ENCODE data around the gene WEE1. TPM values are rescaled to one million over a fixed set of nuclear protein-coding genes. Genes with fewer than 3 reads are reported as not detected.
A peak's percentile ranks its signal among the peaks of the same experiment; 100 is the strongest.

Gene WEE1
- total and polyA plus RNA-seq, 2 donors (not counting 3 experiments of a cell fraction or from before 2014, with no cell fraction given) = 19.2 to 42.8 TPM

- intact Hi-C loops (cut with micrococcal nuclease) = no loop called here
- no peaks in the 10 kb centered on the region for H3K9me1 ChIP-seq (replicated peaks; ENCODE audit: control insufficient read depth, extremely low read depth, insufficient read depth, low read length)
- FAIRE-seq (peak; percentile 8), DNase-seq (ENCODE audit: low read depth, low spot score) (peak; percentile 14)
- H3K4me2 ChIP-seq (ENCODE audit: insufficient read depth, low read length) = no peak overlapping the region
- no peak overlapping the region for H2AFZ ChIP-seq (ENCODE audit: low read depth, low read length)
- ChIA-PET POLR2A (no interaction called here), CTCF (interaction anchor here (1.0 to 1.3 kb wide), 2 partner anchors 82 to 109 kb away, joined by 3 to 4 read pairs; no protein-coding TSS in a partner anchor)
- no peak overlapping the region for H3K9ac ChIP-seq (replicated peaks; ENCODE audit: extremely low read depth, insufficient read depth, low read length)
- no peaks in the 10 kb centered on the region for H3K27me3 ChIP-seq (ENCODE audit: control insufficient read depth in 2 of 2, insufficient read depth in 2 of 2, low read length in 2 of 2)
- dilution Hi-C loops (cut with MboI; ENCODE audit: extremely low pct_ligation_motif_present, low sequenced_read_pairs) = loop anchor here (25.0 kb wide), 1 partner anchor 120 kb away; no protein-coding TSS in a partner anchor
- no peaks in the 10 kb centered on the region for H3K9me3 ChIP-seq (replicated peaks; ENCODE audit: control insufficient read depth, insufficient read depth, low read length)
- no peak overlapping the region for H3K27ac ChIP-seq (ENCODE audit: insufficient read depth, low read depth, low read length)
- no TSS peak for BruUV-seq (replicated peaks)
- no peak overlapping the region for H3K4me3 ChIP-seq (replicated peaks in 1 of 3; ENCODE audit: insufficient read depth in 1 of 3, low read depth in 1 of 3, low read length in 3 of 3)
- H3K36me3 ChIP-seq (ENCODE audit: control insufficient read depth in 2 of 2, extremely low read depth in 1 of 2, insufficient read depth in 2 of 2, low read length in 2 of 2) = no peaks in the 10 kb centered on the region
- H3K79me2 ChIP-seq (ENCODE audit: control insufficient read depth, insufficient read depth, low read length) = no peaks in the 10 kb centered on the region
- no peaks in the 10 kb centered on the region for H4K20me1 ChIP-seq (replicated peaks; ENCODE audit: control insufficient read depth, extremely low read depth, insufficient read depth, low read length)
- TF ChIP-seq MAX (IDR thresholded peaks at IDR 0.05; ENCODE audit: insufficient read depth, insufficient read length) (no peak), POLR2AphosphoS5 (IDR thresholded peaks at IDR 0.05; ENCODE audit: insufficient read depth, low read depth, low read length) (no peak), POLR2A (IDR thresholded peaks at IDR 0.05; ENCODE audit: low read depth, low read length) (no peak), EZH2 (IDR thresholded peaks at IDR 0.05; ENCODE audit: borderline replicate concordance, low read depth, low read length, severe bottlenecking) (no peak), CTCF (IDR thresholded peaks at IDR 0.05; ENCODE audit: extremely low read depth in 1 of 2, insufficient read depth in 1 of 2, low read depth in 1 of 2, low read length in 2 of 2) (no peak), JUN (IDR thresholded peaks at IDR 0.05; ENCODE audit: borderline replicate concordance, insufficient read depth, insufficient read length, low read depth) (no peak), FOS (IDR thresholded peaks at IDR 0.05; ENCODE audit: borderline replicate concordance, insufficient read depth, low read length) (peak; percentile 41)
- peaks cover 36% of the 10 kb centered on the region for H3K4me1 ChIP-seq (ENCODE audit: control insufficient read depth, extremely low read depth, insufficient read depth, low read length)
Observed at GRCh38 chr11:9616858-9617257, 43.4 kb downstream of the WEE1 start.
